Colonic mucosa (tissue), 4 donors: ENCODE results near the gene SPAG7. TPM values are rescaled to one million over a fixed set of nuclear protein-coding genes. Genes with fewer than 3 reads are reported as not detected.

ENCODE experiments used
- DNase-seq: peaks from one replicate; pipeline ENCODE4 v3.0.0-alpha.2; 2020
- H3K27ac ChIP-seq: fragments of 200-600 bp; one replicate; pipeline ENCODE4 v1.8.0; 2021
- H3K27me3 ChIP-seq: fragments of 200-600 bp; one replicate; pipeline ENCODE4 v1.8.0; 2021
- H3K36me3 ChIP-seq: fragments of 200-600 bp; one replicate; pipeline ENCODE4 v1.8.0; 2021
- H3K4me1 ChIP-seq: fragments of 200-600 bp; one replicate; pipeline ENCODE4 v1.8.0; 2021; ENCODE audit warnings: mild to moderate bottlenecking
- H3K4me3 ChIP-seq: fragments of 200-600 bp; one replicate; pipeline ENCODE4 v1.8.0; 2021
- H3K9ac ChIP-seq, 2 donors: one replicate each; pipeline ENCODE4 v1.7.0; 2013; ENCODE audit warnings: control low read depth in 2 of 2, low read depth in 2 of 2, low read length in 2 of 2
- H3K9me3 ChIP-seq: fragments of 200-600 bp; one replicate; pipeline ENCODE4 v1.8.0; 2021
- CTCF ChIP-seq: fragments of 200-600 bp; IDR thresholded peaks from one replicate; pipeline ENCODE4 v1.8.0; 2022; ENCODE audit warnings: antibody characterized with exemption, mild to moderate bottlenecking
- intact Hi-C: fragments of 100-400 bp; cut with DNase I; formaldehyde crosslinking; loops from one replicate; pipeline ENCODE4 v1.14.1; 2022
- total RNA-seq, 2 donors: library from RNA; stranded (reverse); fragmentation: NEBNext Ultra II Directional in 1 of 2; extraction: Animal tissue kit (Norgen Biotek cat#: 25700) in 1 of 2; gene quantifications; one replicate each; pipeline ENCODE4 v1.2.1, GENCODE V29; 2021
- donor health status: healthy.
- donor health status: DM: no; HTN: no; CAD: no.
- donor health status: DM: no; HTN: no; CAD: no.

The SPAG7 gene
- 10 to 100 TPM; 47.7 to 56.4 TPM for total RNA-seq

- no peaks in the 10 kb centered on the region for H3K27me3 ChIP-seq
- peak within 1 kb of the TSS; percentile 88 to 90 for H3K9ac ChIP-seq
- peak within 1 kb of the TSS; percentile 74 for H3K4me3 ChIP-seq
- intact Hi-C loops = no loop called here
- no peaks in the 10 kb centered on the region for H3K36me3 ChIP-seq
- H3K27ac ChIP-seq = peak within 1 kb of the TSS; percentile 95
- H3K9me3 ChIP-seq = no peaks in the 10 kb centered on the region
- DNase-seq = peak; percentile 94
- no peak for TF ChIP-seq CTCF
- H3K4me1 ChIP-seq = no peaks in the 10 kb centered on the region
Observed at GRCh38 chr17:4967539-4968485, at the start of gene SPAG7. Gene SPAG7 (minus strand): TSS chr17:4967817. CDS start chr17:4967804, 13 bp downstream.

GRCh38 chr17:5014357-5014756, 46.7 kb upstream of the SPAG7 start:
- H3K9me3 ChIP-seq = no peaks in the 10 kb centered on the region
- H3K9ac ChIP-seq = no peak overlapping the region
- no peaks in the 10 kb centered on the region for H3K36me3 ChIP-seq
- no peaks in the 10 kb centered on the region for H3K27me3 ChIP-seq
- DNase-seq = no peak
- H3K27ac ChIP-seq = no peak overlapping the region
- no peak for TF ChIP-seq CTCF
- no peak overlapping the region for H3K4me3 ChIP-seq
- no peaks in the 10 kb centered on the region for H3K4me1 ChIP-seq
- intact Hi-C loops = no loop called here

GRCh38 chr17:5011928-5012327, 44.3 kb upstream of the SPAG7 start:
- Histone ChIP-seq H3K36me3 (peaks cover 4% of the 10 kb centered on the region), H3K4me1 (no peaks in the 10 kb centered on the region), H3K9me3 (no peaks in the 10 kb centered on the region)

GRCh38 chr17:5003214-5003867, 35.7 kb upstream of the SPAG7 start:
- Histone ChIP-seq H3K27me3 (no peaks in the 10 kb centered on the region), H3K4me1 (peaks cover 8% of the 10 kb centered on the region), H3K36me3 (peaks cover 27% of the 10 kb centered on the region), H3K4me3 (no peak overlapping the region), H3K9ac (no peak overlapping the region), H3K9me3 (no peaks in the 10 kb centered on the region), H3K27ac (no peak overlapping the region)
- TF ChIP-seq CTCF = no peak
- intact Hi-C loops = no loop called here
- no peak for DNase-seq

More at GRCh38 chr17:5011928-5012327, 44.3 kb upstream of the SPAG7 start:
- H3K27me3 ChIP-seq = no peaks in the 10 kb centered on the region
- no peak overlapping the region for H3K9ac ChIP-seq
- TF ChIP-seq CTCF = no peak
- DNase-seq = no peak
- H3K27ac ChIP-seq = no peak overlapping the region
- H3K4me3 ChIP-seq = no peak overlapping the region
- intact Hi-C loops = no loop called here

GRCh38 chr17:5002121-5002788, 34.6 kb upstream of the SPAG7 start:
- peaks cover 26% of the 10 kb centered on the region for H3K36me3 ChIP-seq
- peak overlapping the region in 1 of 2 donors; percentile 19 for H3K9ac ChIP-seq
- TF ChIP-seq CTCF = no peak
- no peaks in the 10 kb centered on the region for H3K9me3 ChIP-seq
- H3K4me3 ChIP-seq = no peak overlapping the region
- intact Hi-C loops = no loop called here
- peaks cover 8% of the 10 kb centered on the region for H3K4me1 ChIP-seq
- DNase-seq = no peak
- no peak overlapping the region for H3K27ac ChIP-seq
- H3K27me3 ChIP-seq = no peaks in the 10 kb centered on the region
